K562 (cell line): ENCODE measurements around the gene PMFBP1. TPM values are rescaled to one million over a fixed set of nuclear protein-coding genes. Genes with fewer than 3 reads are reported as not detected.

Source experiments
- ASH1L ChIP-seq: fragments of 450-650 bp; IDR thresholded peaks from 2 replicates; pipeline ENCODE4 v1.6.1; 2018; ENCODE audit warnings: borderline replicate concordance, mild to moderate bottlenecking, low read depth; ENCODE audit not compliant: partially characterized antibody
- BACH1 ChIP-seq: fragments of 200-800 bp; sonication (Bioruptor generic); IDR thresholded peaks from 2 replicates; pipeline ENCODE4 v1.6.1; 2016; ENCODE audit warnings: missing genetic modification characterization, missing compliant biosample characterization
- C11orf30 ChIP-seq: fragments of 450-650 bp; IDR thresholded peaks from 2 replicates; pipeline ENCODE4 v1.6.1; 2016; ENCODE audit warnings: low read depth, mild to moderate bottlenecking
- CCNT2 ChIP-seq: IDR thresholded peaks from 2 replicates; pipeline ENCODE4 v1.6.1; 2011; ENCODE audit warnings: borderline replicate concordance, low read depth, mild to moderate bottlenecking, moderate library complexity, mixed read lengths, low read length; ENCODE audit not compliant: insufficient read length; ENCODE audit errors: extremely low read depth
- CHCHD3 ChIP-seq: fragments of 250-450 bp; sonication (Bioruptor Pico); IDR thresholded peaks from 2 replicates; pipeline ENCODE4 v2.1.2; 2022; ENCODE audit warnings: mild to moderate bottlenecking
- ETV6 ChIP-seq, 3 experiments: fragments of 150-350 bp in 1 of 3; sonication (generic) in 1 of 3; formaldehyde crosslinking in 1 of 3; IDR thresholded peaks; 2 replicates each; pipeline versions ENCODE4 v1.6.1 to v1.8.0; 2014 to 2022; ENCODE audit warnings: borderline replicate concordance in 2 of 3, low read depth in 2 of 3, antibody characterized with exemption in 1 of 3, low read length in 1 of 3, mild to moderate bottlenecking in 1 of 3, missing genetic modification reagents in 1 of 3
- FOXA3 ChIP-seq, 2 experiments: fragments of 450-650 bp in 1 of 2; sonication (generic) in 1 of 2; formaldehyde crosslinking; IDR thresholded peaks in 1 of 2; conservative IDR thresholded peaks in 1 of 2; 2 replicates each; pipeline versions ENCODE4 v1.4.0 to v1.8.0; 2020 to 2022; ENCODE audit warnings: mild to moderate bottlenecking in 2 of 2, missing genetic modification reagents in 1 of 2
- FOXK2 ChIP-seq, 2 experiments: fragments of 450-650 bp; IDR thresholded peaks in 1 of 2; conservative IDR thresholded peaks in 1 of 2; 2 replicates each; pipeline ENCODE4 v1.6.1; 2016; ENCODE audit warnings: low read depth in 2 of 2, mild to moderate bottlenecking in 1 of 2
- NFYB ChIP-seq: IDR thresholded peaks from 2 replicates; pipeline ENCODE4 v1.6.1; 2011; ENCODE audit warnings: mild to moderate bottlenecking, moderate library complexity; ENCODE audit not compliant: insufficient read length; ENCODE audit errors: extremely low read depth
- NR2C2 ChIP-seq, 2 experiments: fragments of 200-800 bp in 1 of 2; sonication (Bioruptor generic) in 1 of 2; sonication (generic) in 1 of 2; formaldehyde crosslinking in 1 of 2; IDR thresholded peaks; 2 replicates each; pipeline versions ENCODE4 v1.6.1 to v1.8.0; 2016 to 2022; ENCODE audit warnings: mild to moderate bottlenecking in 1 of 2, missing compliant biosample characterization in 1 of 2, missing genetic modification characterization in 1 of 2, missing genetic modification reagents in 1 of 2
- NRF1 ChIP-seq, 2 experiments: fragments of 450-650 bp; IDR thresholded peaks in 1 of 2; conservative IDR thresholded peaks in 1 of 2; 2 replicates each; pipeline ENCODE4 v1.6.1; 2014; ENCODE audit warnings: mild to moderate bottlenecking in 2 of 2
- POLR2B ChIP-seq: fragments of 450-650 bp; IDR thresholded peaks from 2 replicates; pipeline ENCODE4 v1.6.1; 2018; ENCODE audit warnings: low read depth; ENCODE audit not compliant: partially characterized antibody
- SAFB ChIP-seq: fragments of 200-400 bp; formaldehyde crosslinking; IDR thresholded peaks from 2 replicates; pipeline ENCODE4 v1.6.1; 2017; ENCODE audit warnings: low read depth, low read length, borderline replicate concordance
- SMARCE1 ChIP-seq: fragments of 450-650 bp; IDR thresholded peaks from 2 replicates; pipeline ENCODE4 v1.7.1; 2016; ENCODE audit warnings: mild to moderate bottlenecking
- TGIF2 ChIP-seq: sonication (generic); formaldehyde crosslinking; IDR thresholded peaks from 2 replicates; pipeline ENCODE4 v1.8.1; 2022; ENCODE audit warnings: mild to moderate bottlenecking, missing genetic modification reagents, moderate library complexity
- THRA ChIP-seq: fragments of 450-650 bp; IDR thresholded peaks from 2 replicates; pipeline ENCODE4 v1.6.1; 2017; ENCODE audit warnings: mild to moderate bottlenecking, moderate library complexity
- UBTF ChIP-seq, 2 experiments: IDR thresholded peaks; 2 replicates each; pipeline ENCODE4 v1.6.1; 2012; ENCODE audit warnings: improper control_type of control experiment in 2 of 2, low read depth in 2 of 2, low read length in 2 of 2, borderline replicate concordance in 1 of 2
- ZBTB43 ChIP-seq: sonication (generic); formaldehyde crosslinking; IDR thresholded peaks from 2 replicates; pipeline ENCODE4 v1.8.0; 2023; ENCODE audit warnings: mild to moderate bottlenecking, missing genetic modification reagents
- ZNF24 ChIP-seq: fragments of 450-650 bp; IDR thresholded peaks from 2 replicates; pipeline ENCODE4 v1.6.1; 2016
- ZNF696 ChIP-seq: fragments of 250-450 bp; sonication (Bioruptor Pico); conservative IDR thresholded peaks from 2 replicates; pipeline ENCODE4 v1.4.0; 2020; ENCODE audit warnings: mild to moderate bottlenecking, moderate library complexity
- polyA plus RNA-seq, 8 experiments: library from polyadenylated mRNA; depleted of rRNA in 4 of 8; stranded (reverse) in 5 of 8; unstranded in 3 of 8; fragments of >200 nt; fragmentation: Nextera tagmentation in 2 of 8; fragmentation: Illumina TruSeq in 1 of 8; extraction: Ambion mirVana in 2 of 8; extraction: Trizol in 1 of 8; gene quantifications; 2 replicates each; pipeline versions ENCODE4 v1.2.1 to v1.2.3, GENCODE V29; 2011 to 2014; ENCODE audit warnings: inconsistent platforms in 1 of 8, missing spikeins in 1 of 8
- total RNA-seq, 7 experiments: library from RNA; depleted of rRNA in 6 of 7; stranded (reverse); fragments of >200 nt in 6 of 7; fragmentation: Illumina TruSeq in 2 of 7; extraction: Trizol in 2 of 7; gene quantifications; 2 replicates each; pipeline versions ENCODE4 v1.2.1 to v1.2.3, GENCODE V29; 2011 to 2021; ENCODE audit warnings: low replicate concordance in 1 of 7

Gene PMFBP1
- total and polyA plus RNA-seq, 9 of the 15 experiments (the other 6 are each of a cell fraction or from before 2014, with no cell fraction given), result 0.13 to 0.91 (median 0.47) TPM

- no peak for TF ChIP-seq ZNF696 (CRISPR knock-in tag)
- no peak for TF ChIP-seq BACH1
- peak; percentile 38 to 59; a peak in 3 of 4 replicates for TF ChIP-seq NRF1 (conservative IDR thresholded peaks at IDR 0.05 in 1 of 2, IDR thresholded peaks at IDR 0.05 in 1 of 2)
- TF ChIP-seq ZBTB43 (CRISPR knock-in tag), result no peak
- TF ChIP-seq ETV6 (IDR thresholded peaks at IDR 0.05; ENCODE audit: borderline replicate concordance in 1 of 2, low read depth in 2 of 2, low read length in 1 of 2), result no peak
- TF ChIP-seq ETV6 (CRISPR knock-in tag; IDR thresholded peaks at IDR 0.05; ENCODE audit: borderline replicate concordance), result no peak
- no peak for TF ChIP-seq THRA
- TF ChIP-seq FOXA3 (CRISPR knock-in tag; conservative IDR thresholded peaks at IDR 0.05 in 1 of 2, IDR thresholded peaks at IDR 0.05 in 1 of 2), result peak in 1 of 2 experiments; percentile 54; a peak in 1 of 4 replicates
- no peak for TF ChIP-seq NFYB
- no peak for TF ChIP-seq POLR2B
- peak; percentile 64; the same call in 1 of the 2 replicates for TF ChIP-seq ZNF24
- no peak for TF ChIP-seq CHCHD3 (CRISPR knock-in tag)
- no peak for TF ChIP-seq SAFB
- no peak for TF ChIP-seq ASH1L
- no peak for TF ChIP-seq CCNT2
- TF ChIP-seq C11orf30, result no peak
- peak; percentile 89 to 92 for TF ChIP-seq FOXK2 (conservative IDR thresholded peaks at IDR 0.05 in 1 of 2, IDR thresholded peaks at IDR 0.05 in 1 of 2; ENCODE audit: low read depth in 2 of 2)
- TF ChIP-seq NR2C2 (CRISPR knock-in tag; IDR thresholded peaks at IDR 0.05), result no peak
- no peak for TF ChIP-seq NR2C2 (tag; IDR thresholded peaks at IDR 0.05)
- no peak for TF ChIP-seq TGIF2 (CRISPR knock-in tag)
- TF ChIP-seq UBTF (IDR thresholded peaks at IDR 0.05; ENCODE audit: borderline replicate concordance in 1 of 2, low read depth in 2 of 2, low read length in 2 of 2), result no peak
- TF ChIP-seq SMARCE1, result peak; percentile 72; the same call in 1 of the 2 replicates
Measured at GRCh38 chr16:72072514-72073342, 99.2 kb downstream of the PMFBP1 start (continued).
